GM12891 (cell line): Measurements from ENCODE around the gene COL5A2.

Source experiments
- PAX5 ChIP-seq: IDR thresholded peaks from 2 replicates; pipeline ENCODE4 v1.6.1; 2011; ENCODE audit warnings: low read length, moderate library complexity, mild to moderate bottlenecking; ENCODE audit not compliant: insufficient read depth, severe bottlenecking
- POLR2A ChIP-seq: IDR thresholded peaks from 2 replicates; pipeline ENCODE4 v1.6.1; 2011; ENCODE audit warnings: low read depth, low read length, control low read depth
- POLR2AphosphoS5 ChIP-seq: IDR thresholded peaks from 2 replicates; pipeline ENCODE4 v1.6.1; 2011; ENCODE audit warnings: low read depth, low read length, control low read depth
- POU2F2 ChIP-seq: IDR thresholded peaks from 2 replicates; pipeline ENCODE4 v1.6.1; 2011; ENCODE audit warnings: low read depth, mild to moderate bottlenecking, control low read depth, low read length, moderate library complexity
- SPI1 ChIP-seq: IDR thresholded peaks from 2 replicates; pipeline ENCODE4 v1.6.1; 2011; ENCODE audit warnings: low read depth, low read length, control low read depth
- TAF1 ChIP-seq: IDR thresholded peaks from 2 replicates; pipeline ENCODE4 v1.6.1; 2011; ENCODE audit warnings: low read depth, low read length, control low read depth

GRCh38 chr2:189083606-189084005 is 96.0 kb downstream of the COL5A2 start:
- TF ChIP-seq POU2F2 (no peak), POLR2A (no peak), POLR2AphosphoS5 (no peak), TAF1 (no peak), PAX5 (no peak), SPI1 (no peak)
